AG09319 (cell line): Measurements from ENCODE around the gene SERPINA1.

Experiments
- DNase-seq: peaks from one replicate; pipeline ENCODE4 v3.0.0-alpha.2; 2010; ENCODE audit warnings: low read depth; ENCODE audit errors: extremely low read depth
- TF ChIP-seq, protein P1 (sequence below): IDR thresholded peaks from 2 replicates; pipeline ENCODE4 v1.5.1; 2011; ENCODE audit warnings: low read depth, mild to moderate bottlenecking, inconsistent platforms, low read length, moderate library complexity

The SERPINA1 gene

DNA sequence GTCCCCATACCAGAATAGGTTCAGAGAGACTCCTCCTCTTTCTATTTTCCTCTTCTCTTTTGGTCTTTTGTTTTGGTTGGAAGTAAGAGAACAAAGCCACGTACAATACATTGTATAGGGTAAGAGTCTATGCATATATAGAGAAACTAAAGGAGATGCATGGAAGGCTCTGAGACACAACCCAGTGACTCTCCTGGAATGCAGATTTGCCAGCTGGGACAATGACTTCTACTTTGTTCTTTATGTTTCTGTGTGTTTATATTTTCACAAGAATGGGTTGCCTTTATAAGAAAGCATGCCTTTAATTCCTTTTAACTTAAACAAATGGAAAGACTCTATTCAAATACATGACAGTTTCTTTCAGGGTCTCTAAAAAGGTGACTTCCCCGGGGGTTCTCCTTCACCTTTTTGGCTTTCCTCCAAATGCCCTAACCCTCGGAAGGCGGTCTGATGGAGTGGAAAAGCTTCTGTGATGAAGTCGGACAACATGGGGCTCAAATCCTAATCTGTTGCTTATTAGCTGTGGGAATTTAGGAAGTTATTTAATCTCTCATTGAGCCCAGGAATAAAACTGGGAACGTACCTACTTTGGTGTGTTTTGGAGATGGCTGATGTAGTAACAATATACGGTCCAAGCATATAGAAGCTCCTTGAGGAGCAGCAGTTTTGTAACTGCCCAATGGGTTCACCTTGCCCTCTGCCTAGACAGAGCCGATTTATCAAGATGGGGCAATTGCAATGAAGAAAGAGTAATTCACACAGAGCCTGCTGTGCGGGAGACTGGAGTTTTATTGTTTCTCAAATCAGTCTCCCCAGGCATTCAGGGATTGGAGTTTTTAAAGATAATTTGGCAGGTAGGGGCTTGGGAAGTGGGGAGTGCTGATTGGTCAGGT is 9.1 kb upstream of the SERPINA1 start:
- TF ChIP-seq, protein P1, sequence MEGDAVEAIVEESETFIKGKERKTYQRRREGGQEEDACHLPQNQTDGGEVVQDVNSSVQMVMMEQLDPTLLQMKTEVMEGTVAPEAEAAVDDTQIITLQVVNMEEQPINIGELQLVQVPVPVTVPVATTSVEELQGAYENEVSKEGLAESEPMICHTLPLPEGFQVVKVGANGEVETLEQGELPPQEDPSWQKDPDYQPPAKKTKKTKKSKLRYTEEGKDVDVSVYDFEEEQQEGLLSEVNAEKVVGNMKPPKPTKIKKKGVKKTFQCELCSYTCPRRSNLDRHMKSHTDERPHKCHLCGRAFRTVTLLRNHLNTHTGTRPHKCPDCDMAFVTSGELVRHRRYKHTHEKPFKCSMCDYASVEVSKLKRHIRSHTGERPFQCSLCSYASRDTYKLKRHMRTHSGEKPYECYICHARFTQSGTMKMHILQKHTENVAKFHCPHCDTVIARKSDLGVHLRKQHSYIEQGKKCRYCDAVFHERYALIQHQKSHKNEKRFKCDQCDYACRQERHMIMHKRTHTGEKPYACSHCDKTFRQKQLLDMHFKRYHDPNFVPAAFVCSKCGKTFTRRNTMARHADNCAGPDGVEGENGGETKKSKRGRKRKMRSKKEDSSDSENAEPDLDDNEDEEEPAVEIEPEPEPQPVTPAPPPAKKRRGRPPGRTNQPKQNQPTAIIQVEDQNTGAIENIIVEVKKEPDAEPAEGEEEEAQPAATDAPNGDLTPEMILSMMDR, result no peak
- DNase-seq, result no peak

DNA sequence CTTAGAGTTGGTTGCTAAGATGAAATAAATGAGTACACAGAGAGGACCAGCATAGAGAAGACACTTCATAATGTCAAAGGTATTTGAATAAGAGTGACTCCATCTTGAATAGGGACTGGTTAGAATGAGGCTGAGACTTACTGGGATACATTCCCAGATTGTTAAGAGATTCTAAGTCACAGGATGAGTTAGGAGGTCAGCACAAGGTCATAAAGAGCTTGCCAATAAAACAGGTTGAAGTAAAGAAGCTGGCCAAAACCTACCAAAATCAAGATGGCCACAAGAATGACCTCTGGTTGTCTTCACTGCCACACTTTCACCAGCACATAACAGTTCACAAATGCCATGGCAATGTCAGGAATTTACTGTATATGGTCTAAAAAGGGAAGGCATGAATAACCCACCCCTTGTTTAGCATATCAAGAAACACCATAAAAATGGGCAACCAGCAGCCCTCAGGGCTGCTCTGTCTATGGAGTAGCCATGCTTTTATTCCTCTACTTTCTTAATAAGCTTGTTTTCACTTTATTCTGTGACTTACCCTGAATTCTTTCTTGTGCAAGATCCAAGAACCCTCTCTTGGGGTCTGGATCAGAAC is 8.3 kb upstream of the SERPINA1 start:
- TF ChIP-seq, protein P1, result no peak
- DNase-seq, result no peak

DNA sequence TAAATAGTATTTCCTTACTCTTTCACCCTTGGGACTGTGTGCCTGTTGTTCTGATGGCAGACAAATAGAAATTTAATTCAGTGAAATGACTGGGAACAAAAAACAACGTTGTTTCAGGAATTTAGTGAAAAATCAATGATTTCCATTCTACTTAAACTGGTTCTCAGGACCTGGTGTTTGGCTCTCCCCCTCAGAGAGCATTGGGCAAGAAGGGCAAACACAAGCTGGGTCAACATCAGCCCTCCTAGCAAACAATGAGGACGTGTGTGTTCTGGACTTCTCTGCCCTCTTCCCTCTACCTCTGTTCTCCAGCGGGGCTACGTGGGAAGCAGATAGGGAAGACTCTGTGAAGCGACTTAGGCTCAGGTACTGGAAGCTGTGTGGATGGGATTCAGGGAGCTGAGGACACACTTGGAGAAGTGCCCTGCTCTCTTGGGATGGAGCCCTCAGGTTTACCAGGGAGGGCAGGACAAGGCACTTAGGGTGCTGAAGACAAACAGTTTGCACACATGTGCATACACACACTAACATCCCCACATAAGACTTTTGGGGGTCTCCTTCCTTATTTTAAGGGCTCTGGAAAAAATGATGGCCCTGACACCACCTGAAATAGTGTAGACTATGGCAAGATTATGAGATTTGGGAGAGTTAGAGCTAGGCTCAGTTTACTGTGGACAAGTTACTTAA is 7.6 kb upstream of the SERPINA1 start:
- TF ChIP-seq, protein P1, result no peak
- DNase-seq, result no peak

DNA sequence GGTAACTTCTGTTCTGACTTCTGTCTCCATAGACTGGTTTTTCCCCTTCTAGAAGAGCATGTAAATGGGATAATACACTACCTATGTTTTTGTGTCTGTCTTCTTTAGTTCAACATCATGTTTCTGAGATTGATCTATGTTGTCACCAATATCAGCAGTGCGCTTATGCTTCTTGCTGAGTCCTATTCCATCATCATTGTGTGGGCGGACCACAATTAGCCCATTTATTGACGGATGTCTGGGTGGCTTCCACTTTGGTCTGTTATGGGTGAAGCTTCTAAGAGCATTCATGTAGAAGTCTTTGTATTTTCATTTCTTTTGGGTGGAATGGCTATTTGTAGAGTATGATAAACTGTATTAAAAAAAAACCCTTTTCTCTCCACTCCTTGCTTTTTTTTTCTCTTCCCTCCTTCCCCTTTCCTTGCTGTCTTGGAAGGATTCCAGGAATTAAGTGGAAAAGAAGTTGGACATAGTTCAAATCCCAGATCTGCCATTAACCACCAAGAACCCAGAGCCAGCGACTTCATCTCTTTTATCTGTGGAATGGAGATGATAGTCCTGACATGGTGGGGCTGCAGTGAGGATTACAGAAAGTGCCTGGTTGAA is 7.0 kb upstream of the SERPINA1 start:
- TF ChIP-seq, protein P1, result no peak
- DNase-seq, result no peak

DNA sequence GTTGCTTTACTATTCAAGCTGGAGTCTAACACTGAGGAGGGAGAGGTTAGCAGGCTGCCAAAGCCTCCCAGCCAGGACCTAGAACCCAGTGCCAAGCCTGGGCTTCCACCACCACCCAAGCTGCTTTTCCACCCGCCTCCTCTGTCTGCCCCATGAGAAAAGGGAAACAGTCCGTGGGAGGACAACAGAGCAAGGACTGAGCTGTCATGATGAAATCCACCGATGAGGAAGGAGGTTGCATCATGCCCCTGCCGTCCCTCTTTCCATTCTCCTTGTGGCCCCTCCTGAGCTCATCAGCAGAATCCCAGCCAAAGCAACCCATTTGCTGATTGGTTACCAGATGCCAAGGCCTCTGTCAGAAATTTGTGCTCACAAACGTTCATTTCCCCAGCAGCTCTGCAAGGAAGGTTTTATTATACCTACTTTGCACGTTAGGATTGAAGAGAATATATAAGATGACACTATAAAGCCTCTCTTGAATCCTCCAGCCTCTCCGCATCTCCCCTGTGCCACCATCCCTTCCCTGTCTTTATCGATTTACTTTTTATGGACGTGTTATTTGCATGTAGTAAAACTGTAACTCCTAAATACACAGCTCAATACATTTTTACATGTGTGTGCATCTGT is 6.3 kb upstream of the SERPINA1 start:
- TF ChIP-seq, protein P1, result no peak
- DNase-seq, result no peak

DNA sequence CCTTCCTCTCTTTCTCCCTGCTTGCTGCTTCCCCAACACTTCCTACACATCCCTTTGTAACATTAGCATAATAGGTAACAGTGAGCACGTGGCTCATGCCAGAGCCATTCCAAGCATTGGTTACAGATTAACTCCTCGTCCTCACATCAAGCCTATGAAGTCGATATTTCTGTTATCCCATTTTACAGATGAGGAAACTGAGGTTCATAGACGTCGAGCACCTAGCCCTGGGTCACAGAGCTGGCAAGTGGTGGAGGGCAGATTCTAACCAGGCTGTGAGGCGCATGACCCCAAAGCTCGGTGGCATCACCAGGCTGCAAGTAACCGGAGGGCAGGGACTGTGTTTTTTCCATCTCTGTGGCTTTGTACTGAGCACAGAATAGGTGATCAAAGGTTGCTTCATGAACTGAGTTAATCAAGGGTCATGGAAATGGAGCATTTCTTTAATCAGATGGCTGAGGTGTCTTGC is 5.7 kb upstream of the SERPINA1 start:
- TF ChIP-seq, protein P1, result no peak
- DNase-seq, result no peak
